Superior temporal gyrus (tissue), 1 donor: ENCODE results near the gene CHCHD6.

ENCODE experiments used
- DNase-seq: peaks from one replicate; pipeline ENCODE4 v3.0.0-alpha.2; 2016; ENCODE audit errors: extremely low spot score

CHCHD6 gene

DNA sequence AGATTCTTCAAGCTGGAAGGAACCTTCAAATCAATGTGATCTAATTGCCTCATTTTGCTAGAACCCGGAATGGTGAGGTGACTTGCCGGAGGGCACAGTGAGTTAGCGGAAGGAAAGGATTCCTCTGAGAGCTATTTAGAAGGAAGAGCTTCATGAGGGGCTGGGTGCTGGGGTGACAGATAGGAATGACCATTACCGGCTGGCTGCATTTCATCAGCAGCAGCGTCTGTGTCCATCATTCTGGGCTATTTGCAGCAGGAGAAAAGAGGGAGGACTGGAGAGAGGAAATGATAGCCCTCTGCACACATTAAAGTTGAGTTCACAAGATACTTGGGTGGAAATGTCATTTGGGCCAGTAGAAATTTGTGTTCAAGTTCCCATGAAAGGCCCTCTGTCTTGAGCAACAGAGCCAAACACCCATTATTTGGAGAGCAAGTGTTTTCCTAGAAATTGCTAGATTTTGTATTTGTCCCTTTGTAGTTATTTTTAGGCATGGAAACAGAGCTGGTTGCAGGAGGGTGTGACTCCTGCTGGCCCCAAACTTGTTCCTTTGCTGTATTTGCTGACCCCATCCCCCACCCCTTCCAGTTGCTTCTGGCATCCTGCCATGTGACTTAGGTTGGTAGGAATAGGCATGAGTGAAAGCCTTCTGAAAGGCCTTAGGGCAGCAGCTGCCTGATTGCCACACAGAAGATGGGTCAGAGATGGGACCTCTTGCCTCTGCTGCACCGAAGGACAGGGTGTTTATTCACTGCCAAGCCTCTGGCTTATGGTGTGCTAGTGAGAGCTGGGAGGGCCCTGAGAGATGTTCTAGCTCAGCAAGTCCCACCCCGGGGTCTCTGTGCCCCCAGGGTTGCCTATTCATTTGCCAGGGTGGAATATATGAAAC lies 191.4 kb downstream of the CHCHD6 start:
- no peak for DNase-seq

DNA sequence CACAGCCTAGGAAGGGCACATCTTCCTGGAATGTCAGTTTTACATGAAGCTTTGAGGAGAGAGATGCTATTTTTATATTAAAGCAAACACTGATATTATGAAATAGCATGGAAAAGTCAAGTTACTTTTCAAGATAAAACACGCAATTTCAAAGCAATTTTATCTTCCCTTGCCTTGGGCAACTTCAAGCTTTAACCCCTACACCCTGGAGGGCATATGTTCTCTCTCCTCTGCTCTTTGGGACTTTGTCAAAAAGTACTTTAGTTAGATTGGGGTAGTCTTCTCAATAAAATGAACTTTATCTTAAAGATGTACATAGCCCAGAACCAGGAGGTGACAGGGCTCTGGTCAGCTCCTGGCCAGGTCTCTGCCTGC lies 192.0 kb downstream of the CHCHD6 start:
- no peak for DNase-seq

- DNase-seq, result no peak
Observed at GRCh38 chr3:126896968-126897367, 192.9 kb downstream of the CHCHD6 start.

DNA sequence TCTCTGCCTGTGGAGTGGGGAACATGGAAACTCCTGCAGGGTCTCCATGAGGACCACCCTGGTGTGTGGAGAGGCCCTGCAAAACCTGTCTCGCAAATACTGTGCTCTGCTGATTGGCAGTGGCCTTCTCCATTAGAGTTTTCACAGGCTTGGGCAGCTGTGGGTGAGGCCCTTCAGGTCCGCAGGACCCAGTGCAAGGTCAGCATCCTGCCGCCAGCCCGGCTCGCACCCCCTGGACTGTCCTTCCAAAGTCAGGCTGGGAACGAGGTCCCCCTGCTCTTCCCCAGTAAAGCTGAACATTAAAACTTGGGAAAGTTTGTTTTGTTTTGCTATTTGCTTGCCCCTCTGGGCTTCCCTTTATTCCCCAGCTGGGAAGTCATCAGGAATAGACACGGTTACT lies 193.9 kb downstream of the CHCHD6 start:
- DNase-seq, result no peak

DNA sequence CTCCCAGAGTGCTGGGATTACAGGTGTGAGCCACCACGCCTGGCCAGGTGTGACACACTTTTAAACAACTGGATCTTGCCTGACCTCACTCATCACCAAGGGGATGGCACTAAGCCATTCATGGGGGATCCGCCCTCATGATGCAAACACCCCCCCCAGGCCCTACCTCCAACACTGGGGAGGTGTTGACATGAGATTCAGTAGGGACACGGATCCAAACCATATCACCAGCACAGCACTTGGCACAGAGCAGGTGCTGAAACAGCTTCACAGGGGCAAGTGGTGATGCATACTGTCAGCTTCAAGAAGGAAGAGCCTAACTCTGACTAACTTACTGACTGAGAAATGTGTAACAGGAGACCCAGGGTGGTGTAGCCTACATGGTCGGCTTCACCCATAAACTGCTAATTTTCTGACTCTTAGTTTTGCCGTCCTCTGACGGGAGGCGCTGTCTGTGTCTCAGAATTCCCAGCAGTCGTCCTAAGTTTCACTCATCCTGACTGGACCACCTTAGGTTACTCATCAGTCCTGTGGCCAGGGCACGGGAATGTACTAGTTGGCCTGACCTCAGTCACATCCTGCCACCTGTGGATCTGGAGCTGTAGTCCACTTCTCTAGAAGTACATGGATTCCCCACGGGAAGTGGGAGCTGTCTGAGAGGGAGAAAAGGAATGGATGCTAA lies 197.0 kb downstream of the CHCHD6 start:
- DNase-seq, result no peak

GRCh38 chr3:126901631-126902030 lies 197.6 kb downstream of the CHCHD6 start:
- DNase-seq, result no peak

GRCh38 chr3:126903521-126903920 lies 199.5 kb downstream of the CHCHD6 start:
- DNase-seq, result no peak

- no peak for DNase-seq
Observed at GRCh38 chr3:126907557-126907956, 203.5 kb downstream of the CHCHD6 start.

DNA sequence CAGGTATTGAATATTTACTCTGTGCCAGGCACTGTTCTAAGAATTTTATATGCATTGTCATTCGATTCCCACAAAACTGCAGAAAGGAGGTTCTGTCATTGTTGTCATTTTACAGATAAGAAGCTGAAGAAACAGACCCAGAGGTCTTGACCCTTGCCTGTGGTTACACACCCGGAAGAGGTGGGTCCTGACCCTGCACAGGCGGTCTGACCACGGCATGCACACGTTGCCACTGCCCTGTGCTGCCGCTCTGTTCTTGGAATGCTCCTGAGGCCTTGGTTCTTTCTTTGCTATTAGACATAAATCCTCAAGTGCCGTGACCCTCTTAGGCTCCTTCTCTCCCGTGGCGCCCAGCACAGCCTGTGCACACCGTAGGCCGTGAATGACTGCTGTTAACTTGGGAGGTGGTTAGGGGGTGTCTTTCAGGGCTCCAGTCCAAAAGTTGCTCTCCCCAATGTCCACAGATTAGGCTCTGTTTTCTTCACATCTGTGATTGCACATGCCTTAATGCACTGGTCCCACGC lies 204.8 kb downstream of the CHCHD6 start:
- DNase-seq, result no peak

- DNase-seq, result no peak
Observed at GRCh38 chr3:126910231-126910630, 206.2 kb downstream of the CHCHD6 start.

DNA sequence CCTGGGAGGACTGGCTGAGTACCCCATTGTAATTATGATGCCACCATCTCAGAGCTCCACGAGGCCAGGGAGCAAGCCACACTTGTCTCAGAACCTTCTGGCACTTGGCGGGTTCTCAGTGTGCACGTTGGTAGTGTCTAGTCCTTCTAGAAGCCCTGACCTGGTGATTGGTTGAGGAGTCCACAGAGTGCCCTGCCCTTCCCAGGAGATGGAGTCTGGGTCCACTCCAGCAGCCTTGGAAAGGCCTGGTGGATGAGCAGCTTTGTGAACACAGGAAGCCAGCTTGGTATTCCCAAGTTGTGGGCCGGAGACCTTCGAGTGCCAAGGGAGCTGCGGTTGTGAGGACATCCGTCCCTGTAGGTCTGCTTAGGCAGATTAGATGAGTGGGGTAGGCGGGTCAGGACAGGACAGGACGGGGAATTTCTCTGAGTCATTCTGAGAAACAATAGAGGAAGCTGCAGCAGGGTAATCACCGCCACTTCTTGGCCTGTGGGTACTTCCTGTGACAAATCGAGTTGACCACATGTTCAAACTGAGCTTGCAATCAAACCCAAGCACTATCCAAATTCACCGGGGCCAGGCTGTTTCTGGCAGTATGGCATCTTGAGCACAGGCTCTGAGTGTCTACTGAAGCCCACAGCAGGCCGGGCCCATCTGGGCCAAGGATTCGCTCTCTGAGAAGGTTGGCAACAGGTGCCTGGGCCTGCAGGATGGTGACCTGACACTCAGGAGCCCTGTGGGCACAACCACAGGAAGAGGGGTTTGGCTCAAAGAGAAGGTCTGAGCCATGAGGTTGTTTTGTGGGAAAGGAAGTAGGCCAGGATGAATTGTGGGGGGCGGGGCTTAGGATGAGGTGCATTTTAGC lies 207.4 kb downstream of the CHCHD6 start:
- no peak for DNase-seq

DNA sequence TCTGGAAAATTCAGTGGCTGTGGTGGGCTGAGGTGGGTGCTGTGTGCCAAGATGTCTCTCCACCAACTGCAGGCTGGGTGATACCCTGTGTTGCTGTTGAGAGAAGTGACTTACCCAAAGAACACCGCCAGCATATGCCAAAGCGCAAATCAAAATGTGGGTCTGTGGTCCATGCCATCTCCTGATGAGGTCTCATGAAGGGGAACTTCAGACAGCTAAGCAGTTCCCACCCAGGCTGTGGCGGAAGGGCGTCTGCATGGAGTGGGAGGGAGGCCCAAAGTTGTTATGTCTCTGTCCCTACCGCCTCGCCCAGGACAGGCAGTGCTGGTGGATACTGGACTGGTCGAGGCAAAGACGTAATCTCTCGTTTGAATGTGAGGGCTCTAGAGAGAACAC lies 208.0 kb downstream of the CHCHD6 start:
- DNase-seq, result no peak

DNA sequence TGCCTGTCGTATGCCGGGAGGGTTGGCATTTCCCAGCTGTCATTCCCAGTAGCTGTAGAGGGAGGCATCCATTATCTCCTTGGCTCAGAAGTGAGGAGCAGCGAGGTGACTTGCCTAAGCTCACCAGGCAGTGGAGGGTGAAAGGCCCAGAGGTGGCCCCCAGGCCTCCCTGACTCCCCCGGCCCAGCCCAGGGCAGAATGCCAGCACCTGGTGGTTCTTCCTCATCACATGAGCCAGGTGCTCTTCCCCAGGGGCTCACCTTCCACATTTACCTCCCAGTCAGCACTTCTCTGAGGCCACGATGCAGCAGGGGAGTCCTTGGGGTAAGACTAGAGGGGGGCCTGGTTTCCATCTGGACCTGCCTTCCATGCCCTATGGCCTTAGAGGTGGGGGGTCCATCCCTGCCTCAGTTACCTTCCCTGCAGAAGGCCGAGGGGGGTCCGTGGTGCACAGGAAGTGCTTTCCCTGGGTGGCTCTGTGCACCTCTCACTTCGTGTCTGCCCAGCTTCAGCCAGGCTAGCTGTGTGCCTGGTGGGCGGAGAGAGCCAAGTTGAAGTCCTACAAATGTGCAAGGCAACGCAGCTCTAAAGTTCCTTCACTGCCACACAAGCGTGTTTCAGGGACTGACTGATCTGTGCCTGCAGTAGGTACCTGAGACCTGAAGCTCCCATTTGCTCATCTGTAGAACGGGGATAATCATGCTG lies 208.6 kb downstream of the CHCHD6 start:
- no peak for DNase-seq

- no peak for DNase-seq
Observed at GRCh38 chr3:126913524-126913923, 209.5 kb downstream of the CHCHD6 start.

- DNase-seq, result no peak
Observed at GRCh38 chr3:126914226-126914625, 210.2 kb downstream of the CHCHD6 start.

- no peak for DNase-seq
Observed at GRCh38 chr3:126915015-126915414, 211.0 kb downstream of the CHCHD6 start.

GRCh38 chr3:126916546-126916945 lies 212.5 kb downstream of the CHCHD6 start:
- no peak for DNase-seq

DNA sequence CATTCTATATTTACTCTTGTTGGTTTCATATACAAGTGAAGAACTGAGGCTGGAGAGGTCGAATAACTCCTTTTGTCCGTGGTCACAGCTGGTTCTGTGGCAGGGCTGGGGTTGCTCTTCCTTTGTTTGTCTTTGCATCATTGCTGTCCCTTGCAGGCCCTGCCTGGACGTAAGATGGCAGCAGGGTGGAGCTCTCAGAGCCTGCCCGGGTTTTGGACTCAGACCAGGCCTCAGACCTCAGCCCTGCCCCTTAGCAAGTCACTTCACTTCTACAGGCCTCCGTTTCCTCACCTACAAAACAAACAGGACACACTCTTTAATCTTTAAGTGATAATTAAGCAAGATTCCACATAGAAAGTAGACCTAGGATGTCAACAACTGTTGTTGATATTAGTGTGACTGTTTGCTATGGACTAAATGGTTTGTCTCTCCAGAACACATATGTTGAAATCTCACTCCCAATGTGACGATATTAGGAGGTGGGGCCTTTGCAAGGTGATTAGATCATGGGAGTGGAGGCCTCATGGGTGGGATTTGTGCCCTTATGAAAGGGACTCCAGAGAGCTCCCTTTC lies 213.3 kb downstream of the CHCHD6 start:
- DNase-seq, result no peak

DNA sequence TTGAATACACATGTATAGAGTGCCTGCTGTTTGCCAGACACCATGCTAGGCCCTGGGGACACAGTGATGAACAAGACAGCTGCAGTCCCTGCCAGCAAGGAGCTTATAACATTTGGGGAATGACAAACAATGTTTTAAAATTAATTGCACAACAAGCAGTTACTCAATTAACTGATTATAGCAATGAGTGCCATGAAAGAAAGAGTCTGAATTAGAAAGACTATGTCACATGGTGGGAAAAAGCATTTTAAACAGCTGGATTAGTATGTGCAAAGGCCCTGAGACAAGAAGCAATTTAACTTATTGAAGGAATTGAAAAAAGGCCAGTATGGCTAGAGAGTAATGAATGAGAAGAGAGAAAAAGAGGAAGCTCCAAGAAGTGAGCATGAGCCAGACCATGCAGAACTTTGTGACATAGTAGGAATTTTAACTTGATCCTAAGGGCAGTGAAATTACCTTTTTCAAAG lies 214.3 kb downstream of the CHCHD6 start:
- DNase-seq, result no peak

GRCh38 chr3:126921085-126921824 lies 217.2 kb downstream of the CHCHD6 start:
- DNase-seq, result no peak
